Tongue (tissue), 2 donors: ENCODE measurements around the gene OOSP3. TPM values are rescaled to one million over a fixed set of nuclear protein-coding genes. Genes with fewer than 3 reads are reported as not detected.
"Not testable (repeated sequence)": the region's sequence is repeated elsewhere in the genome, so short reads cannot be mapped to it uniquely, and the experiment has no call there.

Experiments used
- DNase-seq: peaks from one replicate; pipeline ENCODE4 v3.0.0-alpha.2; 2015
- total RNA-seq: library from RNA; depleted of rRNA; stranded (reverse); fragments of >200 nt; gene quantifications from one replicate; pipeline ENCODE4 v1.2.3, GENCODE V29; 2014

OOSP3 gene, protein sequence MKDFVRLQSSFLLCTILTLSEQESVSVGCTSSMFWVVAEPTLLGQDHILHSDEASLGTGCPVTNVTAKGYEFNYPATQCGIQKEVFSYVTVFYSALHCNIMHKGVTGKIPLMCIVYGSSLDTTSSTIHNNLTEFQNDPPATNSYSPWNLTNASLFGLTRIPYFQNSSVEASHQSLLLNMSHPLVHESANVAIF
- total RNA-seq, result not detected

GRCh38 chr11:59878575-59878974 is at the start of gene OOSP3:
Gene OOSP3, plus strand, starts transcription at chr11:59878782. Its CDS starts 27 bp downstream, at chr11:59878809.
- DNase-seq, result no peak

GRCh38 chr11:59829358-59829757 is 49.2 kb upstream of the OOSP3 start:
- DNase-seq, result no peak

DNA sequence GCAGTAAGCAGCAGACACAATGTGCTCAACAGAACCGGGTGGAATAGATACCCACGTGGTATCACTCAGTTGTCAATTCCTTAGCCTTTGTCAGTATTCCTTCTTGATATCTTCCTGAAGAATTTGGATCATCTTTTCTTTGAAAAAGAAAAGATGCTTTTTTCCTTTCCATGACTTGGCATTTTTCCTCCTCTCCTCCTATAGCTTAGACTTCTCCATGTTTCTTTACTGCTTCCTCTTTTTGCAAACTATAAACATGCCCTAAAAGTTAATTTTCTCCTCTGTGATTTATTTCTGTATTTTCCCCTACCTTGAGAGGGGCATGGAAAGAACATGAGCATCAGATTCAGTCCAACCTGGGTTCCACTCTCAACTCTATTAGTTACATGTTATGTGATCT is 45.0 kb upstream of the OOSP3 start:
- DNase-seq, result no peak

DNA sequence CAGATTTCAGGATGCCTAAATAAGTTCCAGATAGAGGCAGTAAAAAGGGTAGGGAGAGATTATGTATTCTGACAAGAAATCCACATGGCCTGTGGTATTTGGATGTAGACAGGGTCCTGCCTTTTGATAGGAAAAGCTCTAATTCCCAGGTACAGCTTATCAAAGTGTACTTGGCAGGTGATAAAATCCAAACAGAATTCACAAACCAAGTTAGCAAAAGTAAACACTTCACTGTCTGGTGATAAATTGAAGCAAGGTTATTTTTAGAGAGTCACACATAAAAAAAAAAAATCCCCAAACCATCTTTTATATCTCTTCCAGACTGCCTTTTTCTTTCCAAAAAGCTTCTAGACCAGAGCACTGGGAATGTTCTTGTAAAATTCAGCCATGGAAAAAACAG is 39.0 kb upstream of the OOSP3 start:
- DNase-seq, result no peak

DNA sequence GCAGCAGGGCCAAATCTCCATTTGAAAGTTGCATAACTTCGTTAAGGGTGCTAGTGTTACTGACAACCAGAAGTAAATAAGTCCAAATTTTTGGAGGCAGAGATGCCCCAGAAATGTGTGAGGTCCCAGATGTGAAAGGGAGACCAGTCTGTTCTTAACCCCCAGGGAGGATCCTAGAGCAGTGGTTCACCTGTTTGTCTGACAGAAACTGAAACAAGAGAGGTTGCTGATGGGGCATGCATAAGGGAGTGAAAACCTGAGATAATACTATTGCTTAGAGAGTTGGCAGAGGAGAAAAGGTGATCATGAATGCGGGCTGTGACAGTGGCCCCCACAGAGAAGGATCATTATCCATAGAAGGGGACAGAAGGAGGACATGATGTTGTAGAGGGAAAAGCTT is 37.1 kb upstream of the OOSP3 start:
- DNase-seq, result no peak

GRCh38 chr11:59842316-59842715 is 36.3 kb upstream of the OOSP3 start:
- DNase-seq, result no peak

- DNase-seq, result no peak
Measured at GRCh38 chr11:59845399-59845798, 33.2 kb upstream of the OOSP3 start, which contains the start of gene CBLIF. Gene CBLIF, minus strand, starts transcription at chr11:59845499. Its CDS starts 46 bp downstream, at chr11:59845453.

DNA sequence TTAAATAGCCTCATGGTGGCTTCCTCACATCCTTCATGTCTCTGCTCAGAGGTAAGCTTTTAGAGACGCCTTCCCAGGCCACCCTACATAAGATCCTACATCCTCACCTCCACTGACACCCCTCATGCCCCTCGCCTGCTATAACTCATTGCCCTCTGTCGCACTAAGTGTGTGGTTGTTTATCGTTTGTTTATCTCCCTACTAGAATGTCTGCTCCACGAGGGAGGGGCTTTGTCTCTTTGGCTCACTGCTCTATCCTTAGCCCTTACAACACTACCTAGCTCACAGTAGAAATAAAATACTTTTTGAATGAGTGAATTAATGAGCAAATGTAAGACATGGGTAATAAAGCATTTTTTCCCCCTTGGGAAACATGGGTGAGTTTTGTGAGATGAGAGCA is 32.0 kb upstream of the OOSP3 start:
- DNase-seq, result no peak

DNA sequence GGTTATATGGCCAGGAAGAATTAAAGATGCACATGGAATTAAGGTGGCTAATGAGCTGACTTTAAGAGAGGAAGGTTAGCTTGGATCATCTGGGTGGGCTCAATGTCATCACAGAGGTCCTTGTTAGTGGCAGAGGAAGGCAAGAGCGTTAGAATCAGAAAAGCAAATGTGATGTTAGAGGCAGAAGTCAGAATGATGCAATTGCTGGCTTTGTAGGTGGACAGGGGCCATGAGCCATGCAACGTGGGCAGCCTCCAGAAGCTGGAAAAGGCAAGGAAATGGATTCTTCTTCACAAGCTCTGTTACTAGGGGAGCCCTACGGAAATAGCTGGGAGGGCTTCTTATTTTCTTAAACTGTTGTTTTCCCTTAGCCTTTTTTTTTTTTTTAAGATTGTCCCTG is 31.0 kb upstream of the OOSP3 start:
- DNase-seq, result no peak

GRCh38 chr11:59848439-59848838 is 30.1 kb upstream of the OOSP3 start:
- DNase-seq, result not testable (repeated sequence)

- no peak for DNase-seq
Measured at GRCh38 chr11:59849129-59849528, 29.5 kb upstream of the OOSP3 start.

GRCh38 chr11:59849551-59849950 is 29.0 kb upstream of the OOSP3 start:
- DNase-seq, result not testable (repeated sequence)

DNA sequence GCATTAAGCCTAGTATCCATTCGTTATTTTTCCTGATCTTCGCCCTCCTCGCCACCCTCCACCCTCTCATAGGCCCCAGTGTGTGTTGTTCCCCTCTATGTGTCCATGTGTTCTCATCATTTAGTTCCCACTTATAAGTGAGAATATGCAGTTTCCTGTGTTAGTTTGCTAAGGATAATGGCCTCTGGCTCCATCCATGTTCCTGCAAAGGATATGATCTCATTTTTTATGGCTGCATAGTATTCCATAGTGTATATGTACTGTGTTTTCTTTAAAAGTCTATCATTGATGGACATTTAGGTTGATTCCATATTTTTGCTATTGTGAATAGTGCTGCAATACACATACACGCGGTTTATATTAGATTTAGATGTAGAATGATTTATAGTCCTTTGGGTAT is 27.2 kb upstream of the OOSP3 start:
- not testable (repeated sequence) for DNase-seq

DNA sequence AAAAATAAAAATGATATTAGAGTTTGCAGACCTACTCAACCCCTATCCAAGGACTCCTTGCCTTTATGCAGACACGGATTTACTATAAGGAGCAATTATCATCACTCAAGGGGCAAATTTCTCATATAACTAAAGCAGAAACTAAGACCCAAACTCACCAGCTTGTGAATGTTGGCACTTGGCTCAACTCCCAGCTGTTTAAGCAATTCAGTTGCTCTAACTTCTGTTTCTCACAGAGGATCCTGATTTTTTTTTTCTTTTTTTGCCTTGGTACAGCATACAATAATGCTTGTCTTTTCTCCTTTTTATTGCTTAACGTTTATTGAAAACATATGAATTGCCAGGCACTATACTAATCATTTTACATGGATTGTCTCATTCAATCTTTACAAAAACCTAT is 23.7 kb upstream of the OOSP3 start:
- no peak for DNase-seq

DNA sequence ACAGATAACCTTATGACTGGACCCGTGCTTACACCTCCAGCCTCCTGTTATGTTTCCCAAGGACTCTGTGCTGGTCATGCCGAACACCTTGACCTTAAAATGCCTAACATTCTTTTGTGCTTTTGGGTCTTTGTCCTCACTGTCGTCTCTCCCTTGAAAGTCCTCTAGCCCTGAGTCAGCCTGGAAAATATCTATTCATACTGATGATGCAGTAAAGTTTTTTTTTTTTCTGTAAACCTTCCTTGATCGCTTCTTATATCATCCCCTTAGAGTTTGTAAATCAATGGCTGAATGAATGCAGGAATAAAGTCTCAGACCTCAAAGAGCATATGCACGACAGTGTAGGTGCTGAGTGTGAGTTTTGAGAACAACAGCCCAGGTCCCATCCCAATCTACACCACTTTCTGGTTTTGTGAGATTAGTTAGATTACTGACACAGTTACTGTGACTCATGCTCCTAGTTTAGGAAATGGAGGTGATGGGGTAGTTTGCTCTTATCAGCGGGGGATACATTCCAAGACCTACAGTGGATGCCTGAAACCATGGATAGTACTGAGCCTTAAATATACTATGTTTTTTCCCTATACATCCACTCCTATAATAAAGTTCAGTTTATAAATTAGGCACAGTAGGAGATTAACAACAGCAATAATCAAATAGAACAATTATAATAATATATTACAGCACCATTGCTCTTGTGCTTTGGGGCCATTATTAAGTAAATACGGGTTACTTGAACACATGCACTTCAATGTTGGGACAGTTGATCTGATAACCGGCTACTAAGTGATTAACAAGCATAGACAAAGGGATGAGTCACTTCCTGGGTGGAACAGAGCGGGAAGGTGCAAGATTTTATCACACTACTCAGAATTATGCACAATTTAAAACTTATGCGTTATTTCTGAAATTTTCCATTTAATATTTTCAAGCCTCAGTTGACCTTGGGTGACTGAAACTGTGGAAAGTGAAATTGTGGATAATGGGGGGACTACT is 20.8 kb upstream of the OOSP3 start:
- DNase-seq, result no peak

GRCh38 chr11:59859673-59860072 is 18.9 kb upstream of the OOSP3 start:
- DNase-seq, result no peak

DNA sequence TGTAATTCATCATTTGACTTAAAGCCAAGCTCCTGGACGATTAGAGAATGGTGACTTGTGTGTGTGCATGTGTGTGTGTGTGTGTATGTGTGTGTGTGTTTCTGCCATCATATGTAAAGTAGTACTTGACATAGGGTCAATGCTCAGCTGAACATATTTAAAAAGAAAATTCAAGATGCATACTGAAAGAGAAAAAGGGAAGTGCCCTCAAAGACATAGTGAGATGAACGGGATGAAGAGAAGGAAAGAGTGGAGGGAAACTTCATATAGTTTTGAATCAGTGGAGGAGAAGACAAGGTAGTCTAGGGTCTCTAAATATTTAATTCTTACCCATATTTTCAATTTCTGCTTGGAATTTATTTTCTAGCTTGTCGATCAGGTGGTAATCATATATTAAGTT is 16.3 kb upstream of the OOSP3 start:
- no peak for DNase-seq

- no peak for DNase-seq
Measured at GRCh38 chr11:59865031-59865430, 13.6 kb upstream of the OOSP3 start.

GRCh38 chr11:59866397-59866796 is 12.2 kb upstream of the OOSP3 start, which contains the start of gene TCN1:
Gene TCN1, minus strand, starts transcription at chr11:59866487. Its CDS starts 17 bp downstream, at chr11:59866470.
- no peak for DNase-seq

GRCh38 chr11:59866836-59867235 is 11.7 kb upstream of the OOSP3 start:
- no peak for DNase-seq

DNA sequence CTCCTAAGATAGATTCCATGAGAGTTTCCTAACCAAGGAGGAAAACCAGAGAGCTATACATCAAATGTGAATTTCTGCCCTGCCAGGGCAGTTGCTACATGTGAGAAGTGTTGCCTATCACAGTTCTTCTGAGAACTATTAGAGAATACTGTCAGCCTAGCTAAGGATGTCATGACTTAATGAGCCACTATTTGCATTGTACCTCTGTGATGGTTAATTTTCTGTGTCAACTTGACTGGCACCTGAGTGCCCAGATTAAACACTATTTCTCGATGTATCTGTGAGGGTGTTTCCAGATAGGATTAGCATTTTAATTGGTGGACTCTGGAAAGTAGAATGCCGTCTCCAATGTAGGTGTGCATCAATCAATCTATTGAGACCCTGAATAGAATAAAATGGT is 10.6 kb upstream of the OOSP3 start:
- DNase-seq, result no peak

- no peak for DNase-seq
Measured at GRCh38 chr11:59872076-59872475, 6.5 kb upstream of the OOSP3 start.

GRCh38 chr11:59875856-59876519 is 2.6 kb upstream of the OOSP3 start:
- no peak for DNase-seq
